Neural progenitor cell (in vitro differentiated cells): Measurements from ENCODE around the gene MMD. TPM values are rescaled to one million over a fixed set of nuclear protein-coding genes. Genes with fewer than 3 reads are reported as not detected.

Source experiments
- DNase-seq: peaks from one replicate; pipeline ENCODE4 v3.0.0-alpha.2; 2016; ENCODE audit warnings: low spot score
- H2AFZ ChIP-seq: fragments of 200-600 bp; sonication (generic); replicated peaks from 2 replicates; pipeline ENCODE4 v1.6.1; 2016; ENCODE audit warnings: antibody characterized with exemption
- H3F3A ChIP-seq: fragments of 200-600 bp; sonication (generic); 2 replicates; pipeline ENCODE4 v1.6.1; 2016; ENCODE audit warnings: antibody characterized with exemption, low read depth
- H3K27ac ChIP-seq: fragments of 200-600 bp; sonication (generic); 2 replicates; pipeline ENCODE4 v1.5.1; 2016; ENCODE audit warnings: mild to moderate bottlenecking
- H3K27me3 ChIP-seq: fragments of 200-600 bp; sonication (generic); 2 replicates; pipeline ENCODE4 v1.6.1; 2016; ENCODE audit warnings: mild to moderate bottlenecking, moderate library complexity
- H3K36me3 ChIP-seq: fragments of 200-600 bp; sonication (generic); 2 replicates; pipeline ENCODE4 v1.5.1; 2016
- H3K4me1 ChIP-seq: fragments of 200-600 bp; sonication (generic); 2 replicates; pipeline ENCODE4 v1.6.1; 2016; ENCODE audit warnings: mixed run types
- H3K4me2 ChIP-seq: fragments of 200-600 bp; sonication (generic); 2 replicates; pipeline ENCODE4 v1.6.1; 2016
- H3K4me3 ChIP-seq: fragments of 200-600 bp; sonication (generic); 2 replicates; pipeline ENCODE4 v1.5.1; 2016
- H3K79me2 ChIP-seq: fragments of 200-600 bp; sonication (generic); 2 replicates; pipeline ENCODE4 v1.6.1; 2016; ENCODE audit warnings: low read depth
- H3K9ac ChIP-seq: fragments of 200-600 bp; sonication (generic); 2 replicates; pipeline ENCODE4 v1.6.1; 2016
- H3K9me3 ChIP-seq: fragments of 200-600 bp; sonication (generic); 2 replicates; pipeline ENCODE4 v1.5.1; 2016; ENCODE audit warnings: low read depth
- H4K20me1 ChIP-seq: fragments of 200-600 bp; sonication (generic); 2 replicates; pipeline ENCODE4 v1.6.1; 2016; ENCODE audit warnings: low read depth
- H3K27ac Mint-ChIP-seq: 3 replicates; pipeline ENCODE4 v1.8.0; 2021; ENCODE audit warnings: mixed read lengths
- H3K27me3 Mint-ChIP-seq: 2 replicates; pipeline ENCODE4 v1.8.0; 2022; ENCODE audit warnings: low read depth, mild to moderate bottlenecking, inconsistent platforms, moderate library complexity, mixed read lengths; ENCODE audit not compliant: insufficient read depth
- H3K36me3 Mint-ChIP-seq: 3 replicates; pipeline ENCODE4 v1.8.0; 2021; ENCODE audit warnings: mixed read lengths
- H3K4me1 Mint-ChIP-seq: 3 replicates; pipeline ENCODE4 v1.8.0; 2021; ENCODE audit warnings: mixed read lengths
- H3K4me3 Mint-ChIP-seq: 3 replicates; pipeline ENCODE4 v1.8.0; 2021; ENCODE audit warnings: mild to moderate bottlenecking, moderate library complexity, mixed read lengths
- H3K9me3 Mint-ChIP-seq: 3 replicates; pipeline ENCODE4 v1.8.0; 2020; ENCODE audit warnings: mixed read lengths
- CTCF ChIP-seq: fragments of 200-600 bp; sonication (generic); IDR thresholded peaks from 2 replicates; pipeline ENCODE4 v1.5.1; 2017; ENCODE audit warnings: antibody characterized with exemption, mild to moderate bottlenecking
- EZH2 ChIP-seq: fragments of 200-600 bp; sonication (generic); IDR thresholded peaks from 2 replicates; pipeline ENCODE4 v1.6.1; 2017; ENCODE audit warnings: antibody characterized with exemption, mild to moderate bottlenecking, moderate library complexity
- EZH2phosphoT487 ChIP-seq: fragments of 200-600 bp; sonication (generic); IDR thresholded peaks from 2 replicates; pipeline ENCODE4 v1.6.1; 2017; ENCODE audit warnings: antibody characterized with exemption
- total RNA-seq: library from RNA; depleted of rRNA; stranded (reverse); fragments of >200 nt; gene quantifications from 2 replicates; pipeline ENCODE4 v1.2.3, GENCODE V29; 2015; ENCODE audit warnings: low replicate concordance

The MMD gene
- total RNA-seq, 1 donor from 2014 or later: 122 TPM

- Histone ChIP-seq H3K27me3 (no peaks in the 10 kb centered on the region), H3F3A (peaks cover 11% of the 10 kb centered on the region), H3K4me1 (peaks cover 16% of the 10 kb centered on the region), H3K9ac (no peak overlapping the region), H3K79me2 (no peaks in the 10 kb centered on the region), H3K9me3 (no peaks in the 10 kb centered on the region), H3K36me3 (no peaks in the 10 kb centered on the region), H2AFZ (no peak overlapping the region), H3K4me2 (no peak overlapping the region), H3K27ac (no peak overlapping the region), H4K20me1 (no peaks in the 10 kb centered on the region), H3K4me3 (no peak overlapping the region)
- Mint-ChIP-seq H3K27me3 (peaks cover 5% of the 10 kb centered on the region), H3K27ac (no peak overlapping the region), H3K4me1 (peaks cover 12% of the 10 kb centered on the region), H3K4me3 (no peak overlapping the region), H3K36me3 (no peaks in the 10 kb centered on the region), H3K9me3 (no peaks in the 10 kb centered on the region)
- DNase-seq: no peak
- TF ChIP-seq CTCF (no peak), EZH2 (no peak), EZH2phosphoT487 (no peak)
Measured at GRCh38 chr17:55384643-55385232, 36.9 kb downstream of the MMD start.

DNA sequence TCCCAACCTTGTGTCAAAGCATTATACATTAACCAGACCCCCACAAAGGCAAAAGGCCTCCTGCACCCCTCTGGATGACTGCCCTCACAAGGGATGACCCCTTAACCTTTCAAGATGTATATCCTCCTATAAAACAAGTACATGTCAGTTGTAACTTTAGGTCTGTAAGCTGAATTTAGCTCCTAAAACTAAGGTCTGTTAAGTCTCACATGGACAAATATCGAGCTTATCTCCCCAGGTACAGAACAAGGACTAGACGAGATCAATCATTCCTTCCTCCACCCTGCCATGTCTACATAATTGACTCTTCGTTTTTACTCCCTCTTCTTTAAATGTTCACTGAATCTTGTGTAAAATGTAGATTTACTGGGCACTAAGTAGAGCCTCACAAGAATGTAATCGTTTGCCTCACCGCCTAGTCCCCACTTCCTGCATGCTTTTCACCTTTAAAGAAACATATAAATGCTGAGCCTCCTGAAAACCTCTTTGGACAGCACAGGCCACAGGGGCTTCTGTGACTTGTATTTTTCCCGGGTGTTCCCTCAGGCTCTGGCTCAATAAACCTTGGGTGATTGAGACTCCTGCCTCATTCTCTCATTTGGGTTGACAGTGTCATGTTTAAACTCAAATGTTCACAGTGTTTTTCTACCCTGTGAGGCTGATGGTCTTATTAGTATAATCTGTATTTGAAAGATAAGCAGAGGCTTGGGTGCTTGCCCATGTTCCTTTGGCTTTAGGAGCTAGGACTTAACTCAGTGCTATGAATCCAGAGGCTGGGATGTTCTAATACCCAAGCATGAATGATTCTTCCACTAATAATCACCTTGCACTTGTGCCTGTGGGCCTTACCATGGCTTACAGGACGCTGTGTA is 37.6 kb downstream of the MMD start:
- Mint-ChIP-seq H3K27ac (no peak overlapping the region), H3K4me3 (no peak overlapping the region), H3K9me3 (no peaks in the 10 kb centered on the region), H3K36me3 (no peaks in the 10 kb centered on the region), H3K4me1 (peaks cover 9% of the 10 kb centered on the region), H3K27me3 (peaks cover 5% of the 10 kb centered on the region)
- Histone ChIP-seq H3K27ac (no peak overlapping the region), H3K79me2 (no peaks in the 10 kb centered on the region), H3K27me3 (no peaks in the 10 kb centered on the region), H3K4me2 (no peak overlapping the region), H3K36me3 (no peaks in the 10 kb centered on the region), H3K4me1 (peaks cover 11% of the 10 kb centered on the region), H3K4me3 (no peak overlapping the region), H4K20me1 (no peaks in the 10 kb centered on the region), H3F3A (peaks cover 8% of the 10 kb centered on the region), H3K9ac (no peak overlapping the region), H2AFZ (no peak overlapping the region), H3K9me3 (no peaks in the 10 kb centered on the region)
- TF ChIP-seq CTCF: no peak
- TF ChIP-seq EZH2: no peak
- no peak for TF ChIP-seq EZH2phosphoT487
- no peak for DNase-seq

DNA sequence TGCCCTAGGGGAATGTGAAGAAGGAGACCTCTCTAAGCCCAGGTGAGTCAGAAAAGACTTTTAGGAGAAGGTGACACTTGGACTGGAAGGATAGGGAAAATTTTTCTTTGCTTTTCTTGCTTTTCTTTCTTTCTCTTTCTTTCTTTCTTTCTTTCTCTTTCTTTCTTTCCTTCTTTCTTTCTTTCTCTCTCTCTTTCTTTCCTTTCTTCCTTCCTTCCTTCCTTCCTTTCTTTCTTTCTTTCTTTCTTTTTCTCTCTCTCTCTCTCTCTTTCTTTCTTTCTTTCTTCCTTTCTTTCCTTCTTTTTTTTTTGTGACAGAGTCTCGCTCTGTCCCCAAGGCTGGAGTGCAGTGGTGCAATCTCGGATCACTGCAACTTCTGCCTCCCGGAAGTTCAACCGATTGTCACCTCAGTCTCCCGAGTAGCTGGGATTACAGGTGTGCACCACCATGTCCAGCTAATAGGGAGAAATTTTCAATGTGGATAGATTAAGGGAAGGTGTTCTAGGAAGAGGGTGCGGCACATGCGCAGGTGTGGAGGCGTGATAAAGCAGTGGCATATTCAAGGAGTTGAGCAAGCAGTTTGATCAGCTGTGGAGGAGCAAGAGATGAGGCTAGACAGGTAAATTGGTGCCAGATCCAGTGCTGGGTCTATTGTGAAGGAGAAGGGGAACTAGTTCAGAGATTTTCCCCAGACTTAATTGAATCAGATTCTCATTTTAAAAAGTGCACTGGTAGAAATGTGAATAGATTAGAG is 40.4 kb downstream of the MMD start:
- TF ChIP-seq EZH2 (no peak), CTCF (no peak)
- Histone ChIP-seq H2AFZ (no peak overlapping the region), H3K9ac (no peak overlapping the region), H3K4me3 (no peak overlapping the region), H3K27ac (no peak overlapping the region), H3F3A (no peaks in the 10 kb centered on the region), H3K36me3 (no peaks in the 10 kb centered on the region), H3K27me3 (no peaks in the 10 kb centered on the region), H3K9me3 (no peaks in the 10 kb centered on the region), H3K79me2 (no peaks in the 10 kb centered on the region), H3K4me1 (no peaks in the 10 kb centered on the region), H3K4me2 (no peak overlapping the region), H4K20me1 (no peaks in the 10 kb centered on the region)
- H3K9me3 Mint-ChIP-seq: no peaks in the 10 kb centered on the region
- peaks cover 5% of the 10 kb centered on the region for H3K27me3 Mint-ChIP-seq
- H3K4me3 Mint-ChIP-seq: no peak overlapping the region
- no peaks in the 10 kb centered on the region for H3K4me1 Mint-ChIP-seq
- no peak overlapping the region for H3K27ac Mint-ChIP-seq
- H3K36me3 Mint-ChIP-seq: no peaks in the 10 kb centered on the region
- no peak for DNase-seq
